Measurements from ENCODE around the gene WWOX. TPM values are rescaled to one million over a fixed set of nuclear protein-coding genes. Genes with fewer than 3 reads are reported as not detected.

Gene WWOX
- total and polyA plus RNA-seq, 2 of the 13 experiments (the other 11 are each of a cell fraction or from before 2014, with no cell fraction given), result 9.1 to 37.4 TPM

DNA sequence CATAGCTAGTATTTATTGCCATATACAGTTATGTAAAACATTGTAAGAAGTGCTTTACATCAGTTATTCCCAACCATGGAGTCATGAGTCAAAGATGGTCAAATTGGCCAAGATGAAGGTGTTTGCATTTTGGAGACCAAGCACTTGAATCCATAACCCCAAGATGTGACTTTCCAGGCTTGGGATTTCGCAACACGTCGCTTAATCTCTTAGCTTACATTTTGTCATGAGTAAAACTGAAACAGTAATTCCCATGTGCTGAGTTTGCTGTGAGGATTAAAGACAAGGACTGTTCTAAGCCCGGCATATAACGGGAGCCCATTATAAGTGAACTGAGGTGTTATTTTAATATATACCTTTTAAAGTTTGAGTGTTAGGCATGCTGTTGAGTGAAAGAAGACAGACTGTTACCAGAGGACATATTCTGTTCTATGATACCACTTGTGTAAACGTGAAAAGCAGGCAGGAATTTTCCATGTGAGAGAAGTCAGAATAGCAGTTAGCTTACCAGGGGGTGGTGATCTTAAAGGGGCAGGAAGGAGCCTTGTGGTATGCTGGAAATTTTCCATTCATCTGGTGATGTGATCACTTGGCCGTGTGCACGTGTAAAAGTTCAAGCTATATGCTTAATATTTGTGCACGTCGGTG lies 484.9 kb downstream of the WWOX start (continued):
- TF ChIP-seq, protein P1, sequence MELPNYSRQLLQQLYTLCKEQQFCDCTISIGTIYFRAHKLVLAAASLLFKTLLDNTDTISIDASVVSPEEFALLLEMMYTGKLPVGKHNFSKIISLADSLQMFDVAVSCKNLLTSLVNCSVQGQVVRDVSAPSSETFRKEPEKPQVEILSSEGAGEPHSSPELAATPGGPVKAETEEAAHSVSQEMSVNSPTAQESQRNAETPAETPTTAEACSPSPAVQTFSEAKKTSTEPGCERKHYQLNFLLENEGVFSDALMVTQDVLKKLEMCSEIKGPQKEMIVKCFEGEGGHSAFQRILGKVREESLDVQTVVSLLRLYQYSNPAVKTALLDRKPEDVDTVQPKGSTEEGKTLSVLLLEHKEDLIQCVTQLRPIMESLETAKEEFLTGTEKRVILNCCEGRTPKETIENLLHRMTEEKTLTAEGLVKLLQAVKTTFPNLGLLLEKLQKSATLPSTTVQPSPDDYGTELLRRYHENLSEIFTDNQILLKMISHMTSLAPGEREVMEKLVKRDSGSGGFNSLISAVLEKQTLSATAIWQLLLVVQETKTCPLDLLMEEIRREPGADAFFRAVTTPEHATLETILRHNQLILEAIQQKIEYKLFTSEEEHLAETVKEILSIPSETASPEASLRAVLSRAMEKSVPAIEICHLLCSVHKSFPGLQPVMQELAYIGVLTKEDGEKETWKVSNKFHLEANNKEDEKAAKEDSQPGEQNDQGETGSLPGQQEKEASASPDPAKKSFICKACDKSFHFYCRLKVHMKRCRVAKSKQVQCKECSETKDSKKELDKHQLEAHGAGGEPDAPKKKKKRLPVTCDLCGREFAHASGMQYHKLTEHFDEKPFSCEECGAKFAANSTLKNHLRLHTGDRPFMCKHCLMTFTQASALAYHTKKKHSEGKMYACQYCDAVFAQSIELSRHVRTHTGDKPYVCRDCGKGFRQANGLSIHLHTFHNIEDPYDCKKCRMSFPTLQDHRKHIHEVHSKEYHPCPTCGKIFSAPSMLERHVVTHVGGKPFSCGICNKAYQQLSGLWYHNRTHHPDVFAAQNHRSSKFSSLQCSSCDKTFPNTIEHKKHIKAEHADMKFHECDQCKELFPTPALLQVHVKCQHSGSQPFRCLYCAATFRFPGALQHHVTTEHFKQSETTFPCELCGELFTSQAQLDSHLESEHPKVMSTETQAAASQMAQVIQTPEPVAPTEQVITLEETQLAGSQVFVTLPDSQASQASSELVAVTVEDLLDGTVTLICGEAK (IDR thresholded peaks at IDR 0.05), result no peak
- TF ChIP-seq, protein P1 (CRISPR knock-in tag; IDR thresholded peaks at IDR 0.05), result no peak
- TF ChIP-seq ZNF614 (CRISPR knock-in tag; IDR thresholded peaks at IDR 0.05; ENCODE audit: borderline replicate concordance) (no peak), ETV6 (CRISPR knock-in tag; conservative IDR thresholded peaks at IDR 0.05) (no peak), PAWR (CRISPR knock-in tag; IDR thresholded peaks at IDR 0.05; ENCODE audit: borderline replicate concordance) (no peak), SOX6 (IDR thresholded peaks at IDR 0.05) (no peak), SOX6 (CRISPR knock-in tag; IDR thresholded peaks at IDR 0.05) (0 out of 2 replicates have a peak, but pooled peaks have one; percentile 13), CAMTA2 (CRISPR knock-in tag; IDR thresholded peaks at IDR 0.05; ENCODE audit: borderline replicate concordance) (no peak), SP5 (CRISPR knock-in tag; IDR thresholded peaks at IDR 0.05; ENCODE audit: borderline replicate concordance, low read depth) (no peak), CEBPG (CRISPR knock-in tag; IDR thresholded peaks at IDR 0.05) (peak; percentile 65), TCF7 (IDR thresholded peaks at IDR 0.05; ENCODE audit: low read depth) (no peak), ZNF562 (CRISPR knock-in tag; IDR thresholded peaks at IDR 0.05; ENCODE audit: borderline replicate concordance) (no peak), ZSCAN9 (CRISPR knock-in tag; IDR thresholded peaks at IDR 0.05; ENCODE audit: borderline replicate concordance) (no peak), ZNF776 (CRISPR knock-in tag; IDR thresholded peaks at IDR 0.05) (0 out of 2 replicates have a peak, but pooled peaks have one; percentile 29), ZMYM3 (CRISPR knock-in tag; IDR thresholded peaks at IDR 0.05) (no peak), ZZZ3 (CRISPR knock-in tag; IDR thresholded peaks at IDR 0.05; ENCODE audit: borderline replicate concordance) (no peak)
- TF ChIP-seq, protein P2, sequence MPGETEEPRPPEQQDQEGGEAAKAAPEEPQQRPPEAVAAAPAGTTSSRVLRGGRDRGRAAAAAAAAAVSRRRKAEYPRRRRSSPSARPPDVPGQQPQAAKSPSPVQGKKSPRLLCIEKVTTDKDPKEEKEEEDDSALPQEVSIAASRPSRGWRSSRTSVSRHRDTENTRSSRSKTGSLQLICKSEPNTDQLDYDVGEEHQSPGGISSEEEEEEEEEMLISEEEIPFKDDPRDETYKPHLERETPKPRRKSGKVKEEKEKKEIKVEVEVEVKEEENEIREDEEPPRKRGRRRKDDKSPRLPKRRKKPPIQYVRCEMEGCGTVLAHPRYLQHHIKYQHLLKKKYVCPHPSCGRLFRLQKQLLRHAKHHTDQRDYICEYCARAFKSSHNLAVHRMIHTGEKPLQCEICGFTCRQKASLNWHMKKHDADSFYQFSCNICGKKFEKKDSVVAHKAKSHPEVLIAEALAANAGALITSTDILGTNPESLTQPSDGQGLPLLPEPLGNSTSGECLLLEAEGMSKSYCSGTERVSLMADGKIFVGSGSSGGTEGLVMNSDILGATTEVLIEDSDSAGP (CRISPR knock-in tag; IDR thresholded peaks at IDR 0.05; ENCODE audit: borderline replicate concordance), result peak; percentile 51; the same call in 1 of the 2 replicates
- TF ChIP-seq, protein P3, sequence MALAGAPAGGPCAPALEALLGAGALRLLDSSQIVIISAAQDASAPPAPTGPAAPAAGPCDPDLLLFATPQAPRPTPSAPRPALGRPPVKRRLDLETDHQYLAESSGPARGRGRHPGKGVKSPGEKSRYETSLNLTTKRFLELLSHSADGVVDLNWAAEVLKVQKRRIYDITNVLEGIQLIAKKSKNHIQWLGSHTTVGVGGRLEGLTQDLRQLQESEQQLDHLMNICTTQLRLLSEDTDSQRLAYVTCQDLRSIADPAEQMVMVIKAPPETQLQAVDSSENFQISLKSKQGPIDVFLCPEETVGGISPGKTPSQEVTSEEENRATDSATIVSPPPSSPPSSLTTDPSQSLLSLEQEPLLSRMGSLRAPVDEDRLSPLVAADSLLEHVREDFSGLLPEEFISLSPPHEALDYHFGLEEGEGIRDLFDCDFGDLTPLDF (CRISPR knock-in tag; IDR thresholded peaks at IDR 0.05), result no peak
- TF ChIP-seq, protein P4, sequence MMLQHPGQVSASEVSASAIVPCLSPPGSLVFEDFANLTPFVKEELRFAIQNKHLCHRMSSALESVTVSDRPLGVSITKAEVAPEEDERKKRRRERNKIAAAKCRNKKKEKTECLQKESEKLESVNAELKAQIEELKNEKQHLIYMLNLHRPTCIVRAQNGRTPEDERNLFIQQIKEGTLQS (CRISPR knock-in tag; IDR thresholded peaks at IDR 0.05), result no peak
